Keratinocyte (primary cell): ENCODE results near the gene GTSF1L. TPM values are rescaled to one million over a fixed set of nuclear protein-coding genes. Genes with fewer than 3 reads are reported as not detected.

ENCODE experiments used
- DNase-seq: peaks from one replicate; pipeline ENCODE4 v3.0.0-alpha.2; 2011; ENCODE audit warnings: low read depth, missing footprints, low spot score
- FAIRE-seq: peaks from 2 replicates; lab custom pipeline; 2011; peaks lifted over from hg19 to GRCh38; lab: Jason Lieb, UNC
- H2AFZ ChIP-seq: 2 replicates; pipeline ENCODE4 v1.6.0; 2012; ENCODE audit warnings: low read length, control low read depth, inconsistent platforms; ENCODE audit not compliant: control insufficient read depth
- H3K27ac ChIP-seq: 2 replicates; pipeline ENCODE4 v1.5.1; 2011; ENCODE audit warnings: low read length; ENCODE audit not compliant: control insufficient read depth, insufficient read depth
- H3K27me3 ChIP-seq: 3 replicates; pipeline ENCODE4 v1.6.0; 2011; ENCODE audit warnings: low read length; ENCODE audit not compliant: control insufficient read depth, insufficient read depth; ENCODE audit errors: extremely low read depth
- H3K36me3 ChIP-seq, 2 experiments: 2 replicates in 1 of 2; 3 replicates in 1 of 2; pipeline ENCODE4 v1.5.1; 2011; ENCODE audit warnings: low read length in 2 of 2, mild to moderate bottlenecking in 1 of 2; ENCODE audit not compliant: control insufficient read depth in 2 of 2, insufficient read depth in 2 of 2; ENCODE audit errors: extremely low read depth in 1 of 2
- H3K4me1 ChIP-seq: 3 replicates; pipeline ENCODE4 v1.5.1; 2011; ENCODE audit warnings: low read length; ENCODE audit not compliant: control insufficient read depth, insufficient read depth; ENCODE audit errors: extremely low read depth
- H3K4me2 ChIP-seq: 3 replicates; pipeline ENCODE4 v1.6.0; 2011; ENCODE audit warnings: low read depth, low read length; ENCODE audit not compliant: control insufficient read depth, insufficient read depth; ENCODE audit errors: extremely low read depth
- H3K4me3 ChIP-seq, 3 experiments: fragments of 200-600 bp in 1 of 3; sonication (generic) in 1 of 3; 2 replicates in 2 of 3; 3 replicates in 1 of 3; pipeline ENCODE4 v1.5.1; 2011 to 2016; ENCODE audit warnings: low read length in 3 of 3, mild to moderate bottlenecking in 3 of 3, control low read depth in 2 of 3, inconsistent platforms in 1 of 3, low read depth in 1 of 3, mixed read lengths in 1 of 3, mixed run types in 1 of 3, moderate library complexity in 1 of 3; ENCODE audit not compliant: control insufficient read depth in 2 of 3, insufficient read depth in 2 of 3; ENCODE audit errors: extremely low read depth in 1 of 3
- H3K79me2 ChIP-seq: 2 replicates; pipeline ENCODE4 v1.6.0; 2012; ENCODE audit warnings: low read length; ENCODE audit not compliant: control insufficient read depth, insufficient read depth
- H3K9ac ChIP-seq: 3 replicates; pipeline ENCODE4 v1.6.0; 2011; ENCODE audit warnings: low read length; ENCODE audit not compliant: control insufficient read depth, insufficient read depth; ENCODE audit errors: extremely low read depth
- H3K9me1 ChIP-seq: 3 replicates; pipeline ENCODE4 v1.6.0; 2011; ENCODE audit warnings: low read length; ENCODE audit not compliant: control insufficient read depth, insufficient read depth; ENCODE audit errors: extremely low read depth
- H3K9me3 ChIP-seq: 2 replicates; pipeline ENCODE4 v1.5.1; 2012; ENCODE audit warnings: low read depth, low read length; ENCODE audit not compliant: control insufficient read depth
- H4K20me1 ChIP-seq: 3 replicates; pipeline ENCODE4 v1.6.0; 2011; ENCODE audit warnings: low read length; ENCODE audit not compliant: control insufficient read depth, insufficient read depth; ENCODE audit errors: extremely low read depth
- EZH2 ChIP-seq: IDR thresholded peaks from one replicate; pipeline ENCODE4 v1.6.1; 2012; ENCODE audit warnings: inconsistent platforms, mild to moderate bottlenecking, low read length, moderate library complexity
- dilution Hi-C: fragments of 300-500 bp; cut with MboI; formaldehyde crosslinking; loops from one replicate; pipeline ENCODE4 v1.7.0; 2020; ENCODE audit warnings: low sequenced_read_pairs; ENCODE audit not compliant: extremely low pct_ligation_motif_present
- polyA plus RNA-seq, 5 experiments: library from polyadenylated mRNA; depleted of rRNA in 3 of 5; stranded (reverse) in 3 of 5; stranded (forward) in 1 of 5; unstranded in 1 of 5; fragments of >200 nt; gene quantifications; 1 replicate in 1 of 5; 2 replicates in 3 of 5; 3 replicates in 1 of 5; pipeline versions ENCODE4 v1.2.1 to v1.2.3, GENCODE V29; 2011 to 2012; ENCODE audit warnings: missing spikeins in 2 of 5, low read depth in 1 of 5, low replicate concordance in 1 of 5
- TF ChIP-seq, protein P1 (sequence below), 3 experiments: IDR thresholded peaks in 1 of 3; conservative IDR thresholded peaks in 1 of 3; optimal IDR thresholded peaks in 1 of 3; 2 replicates in 2 of 3; 3 replicates in 1 of 3; pipeline versions ENCODE3 to v1.5.1; 2011; ENCODE audit warnings: low read length in 3 of 3, mild to moderate bottlenecking in 3 of 3, moderate library complexity in 2 of 3, control low read depth in 1 of 3, inconsistent platforms in 1 of 3; ENCODE audit not compliant: insufficient read depth in 2 of 3; ENCODE audit errors: extremely low read depth in 1 of 3

Gene GTSF1L
- polyA plus RNA-seq, 1 donor (not counting 4 experiments of a cell fraction or from before 2014, with no cell fraction given) = not detected

DNA sequence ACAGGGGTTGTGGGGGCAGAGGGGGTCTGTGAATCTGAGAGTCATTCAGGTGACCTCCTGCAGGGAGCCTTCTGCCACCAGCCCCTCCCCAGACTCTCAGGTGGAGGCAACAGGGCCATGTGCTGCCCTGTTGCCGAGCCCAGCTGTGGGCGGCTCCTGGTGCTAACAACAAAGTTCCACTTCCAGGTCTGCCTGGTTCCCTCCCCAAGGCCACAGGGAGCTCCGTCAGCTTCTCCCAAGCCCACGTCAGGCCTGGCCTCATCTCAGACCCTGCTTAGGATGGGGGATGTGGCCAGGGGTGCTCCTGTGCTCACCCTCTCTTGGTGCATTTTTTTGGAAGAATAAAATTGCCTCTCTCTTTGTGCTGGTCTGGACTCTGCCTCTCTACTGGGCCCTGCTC lies 10.7 kb downstream of the GTSF1L start:
- dilution Hi-C loops = no loop called here
- no peak for TF ChIP-seq EZH2
- TF ChIP-seq, protein P1, sequence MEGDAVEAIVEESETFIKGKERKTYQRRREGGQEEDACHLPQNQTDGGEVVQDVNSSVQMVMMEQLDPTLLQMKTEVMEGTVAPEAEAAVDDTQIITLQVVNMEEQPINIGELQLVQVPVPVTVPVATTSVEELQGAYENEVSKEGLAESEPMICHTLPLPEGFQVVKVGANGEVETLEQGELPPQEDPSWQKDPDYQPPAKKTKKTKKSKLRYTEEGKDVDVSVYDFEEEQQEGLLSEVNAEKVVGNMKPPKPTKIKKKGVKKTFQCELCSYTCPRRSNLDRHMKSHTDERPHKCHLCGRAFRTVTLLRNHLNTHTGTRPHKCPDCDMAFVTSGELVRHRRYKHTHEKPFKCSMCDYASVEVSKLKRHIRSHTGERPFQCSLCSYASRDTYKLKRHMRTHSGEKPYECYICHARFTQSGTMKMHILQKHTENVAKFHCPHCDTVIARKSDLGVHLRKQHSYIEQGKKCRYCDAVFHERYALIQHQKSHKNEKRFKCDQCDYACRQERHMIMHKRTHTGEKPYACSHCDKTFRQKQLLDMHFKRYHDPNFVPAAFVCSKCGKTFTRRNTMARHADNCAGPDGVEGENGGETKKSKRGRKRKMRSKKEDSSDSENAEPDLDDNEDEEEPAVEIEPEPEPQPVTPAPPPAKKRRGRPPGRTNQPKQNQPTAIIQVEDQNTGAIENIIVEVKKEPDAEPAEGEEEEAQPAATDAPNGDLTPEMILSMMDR (optimal IDR thresholded peaks at IDR 0.05 in 1 of 3, IDR thresholded peaks at IDR 0.05 in 1 of 3, conservative IDR thresholded peaks at IDR 0.05 in 1 of 3; ENCODE audit: extremely low read depth in 1 of 3, insufficient read depth in 2 of 3, low read length in 3 of 3) = no peak
- Histone ChIP-seq H3K9me1 (peaks cover 7% of the 10 kb centered on the region), H3K27me3 (no peaks in the 10 kb centered on the region), H4K20me1 (no peaks in the 10 kb centered on the region), H3K36me3 (peaks cover 0 to 5% of the 10 kb centered on the region in 2 experiments), H3K9me3 (no peaks in the 10 kb centered on the region), H3K9ac (no peak overlapping the region), H3K4me3 (no peak overlapping the region), H3K79me2 (no peaks in the 10 kb centered on the region), H3K4me1 (peaks cover 12% of the 10 kb centered on the region), H3K27ac (no peak overlapping the region), H3K4me2 (no peak overlapping the region), H2AFZ (no peak overlapping the region)
- FAIRE-seq = no peak
- no peak for DNase-seq

DNA sequence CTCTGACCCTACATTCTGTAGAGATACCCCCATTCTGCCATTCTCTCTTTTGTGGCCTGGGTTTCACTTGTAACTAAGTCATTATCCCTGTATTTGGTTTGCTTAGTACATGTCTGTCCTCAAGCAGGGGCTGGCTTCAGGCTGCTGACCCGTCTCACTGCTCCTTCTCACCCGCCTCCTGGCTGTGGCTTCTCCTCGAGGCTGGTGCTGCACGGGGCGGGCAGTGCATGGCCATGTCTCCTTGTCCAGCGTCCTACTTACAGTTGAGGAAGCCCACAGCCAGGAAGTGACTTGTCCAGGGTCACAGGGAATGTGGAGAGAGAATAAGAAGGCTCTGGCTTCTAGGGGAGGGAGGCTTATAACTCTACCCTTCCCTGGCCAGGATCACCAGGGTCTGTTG lies 11.3 kb downstream of the GTSF1L start:
- no peak overlapping the region for H2AFZ ChIP-seq
- H3K27ac ChIP-seq = no peak overlapping the region
- dilution Hi-C loops = no loop called here
- no peaks in the 10 kb centered on the region for H3K27me3 ChIP-seq
- TF ChIP-seq, protein P1 (optimal IDR thresholded peaks at IDR 0.05 in 1 of 3, IDR thresholded peaks at IDR 0.05 in 1 of 3, conservative IDR thresholded peaks at IDR 0.05 in 1 of 3; ENCODE audit: extremely low read depth in 1 of 3, insufficient read depth in 2 of 3, low read length in 3 of 3) = no peak
- TF ChIP-seq EZH2 = no peak
- H3K9me3 ChIP-seq = no peaks in the 10 kb centered on the region
- no peaks in the 10 kb centered on the region for H3K79me2 ChIP-seq
- no peak overlapping the region for H3K4me3 ChIP-seq
- H4K20me1 ChIP-seq = no peaks in the 10 kb centered on the region
- FAIRE-seq (no peak), DNase-seq (no peak)
- peaks cover 0 to 5% of the 10 kb centered on the region in 2 experiments for H3K36me3 ChIP-seq
- peaks cover 7% of the 10 kb centered on the region for H3K9me1 ChIP-seq
- peaks cover 12% of the 10 kb centered on the region for H3K4me1 ChIP-seq
- no peak overlapping the region for H3K9ac ChIP-seq
- H3K4me2 ChIP-seq = no peak overlapping the region
